Activated CD8-positive, alpha-beta T cell treated with anti-CD3 and anti-CD28 coated beads, Interleukin-2, amount 10 ng/mL, durations not matched to agents 7 days and 5 days (primary cell): ENCODE data around the gene HOPX. TPM values are rescaled to one million over a fixed set of nuclear protein-coding genes. Genes with fewer than 3 reads are reported as not detected.
"Not testable (repeated sequence)": the region's sequence is repeated elsewhere in the genome, so short reads cannot be mapped to it uniquely, and the experiment has no call there.

ENCODE experiments used
- ATAC-seq: fragments of 150-1000 bp; cut with Tn5 transposase; one replicate; pipeline ENCODE4 v1.10.0; 2021; ENCODE audit warnings: moderate library complexity
- CTCF ChIA-PET: fragments of 350-600 bp; sonication (Branson Sonifier 250); formaldehyde crosslinking; loops from one replicate; lab custom pipeline; 2021; ENCODE audit warnings: antibody characterized with exemption; lab: Charles Lee
- POLR2A ChIA-PET: fragments of 350-600 bp; sonication (Branson Sonifier 250); formaldehyde crosslinking; loops from one replicate; lab custom pipeline; 2021; ENCODE audit warnings: antibody characterized with exemption; lab: Charles Lee
- DNase-seq: peaks from one replicate; pipeline ENCODE4 v3.0.0-alpha.2; 2020
- H3K27ac Mint-ChIP-seq: one replicate; pipeline ENCODE4 v1.8.0; 2021; ENCODE audit warnings: mild to moderate bottlenecking, mixed read lengths
- H3K27me3 Mint-ChIP-seq: one replicate; pipeline ENCODE4 v1.8.0; 2021; ENCODE audit warnings: low read depth, mixed read lengths
- H3K36me3 Mint-ChIP-seq: one replicate; pipeline ENCODE4 v1.8.0; 2021; ENCODE audit warnings: low read depth, mixed read lengths
- H3K4me1 Mint-ChIP-seq: one replicate; pipeline ENCODE4 v1.8.0; 2021; ENCODE audit warnings: low read depth, mixed read lengths
- H3K4me3 Mint-ChIP-seq: one replicate; pipeline ENCODE4 v1.8.0; 2021; ENCODE audit warnings: mild to moderate bottlenecking, mixed read lengths
- H3K9me3 Mint-ChIP-seq: one replicate; pipeline ENCODE4 v1.8.0; 2022; ENCODE audit warnings: mixed read lengths; ENCODE audit not compliant: insufficient read depth
- total RNA-seq, 2 experiments: library from RNA; stranded (reverse); gene quantifications; one replicate each; pipeline ENCODE4 v1.2.3, GENCODE V29; 2021

HOPX gene
- total RNA-seq, 2 experiments from 2014 or later = 63.6 to 67.4 TPM

GRCh38 chr4:56618734-56619133, 62.4 kb downstream of the HOPX start:
- Mint-ChIP-seq H3K9me3 (peaks cover 3% of the 10 kb centered on the region), H3K36me3 (no peaks in the 10 kb centered on the region), H3K4me3 (no peak overlapping the region), H3K4me1 (no peaks in the 10 kb centered on the region), H3K27me3 (peaks cover 16% of the 10 kb centered on the region), H3K27ac (no peak overlapping the region)
- ChIA-PET CTCF (interaction anchor here (1.3 to 2.5 kb wide), 2 partner anchors 22 to 181 kb away, joined by 4 to 7 read pairs; no protein-coding TSS in a partner anchor), POLR2A (no interaction called here)
- DNase-seq (no peak), ATAC-seq (no peak)

DNA sequence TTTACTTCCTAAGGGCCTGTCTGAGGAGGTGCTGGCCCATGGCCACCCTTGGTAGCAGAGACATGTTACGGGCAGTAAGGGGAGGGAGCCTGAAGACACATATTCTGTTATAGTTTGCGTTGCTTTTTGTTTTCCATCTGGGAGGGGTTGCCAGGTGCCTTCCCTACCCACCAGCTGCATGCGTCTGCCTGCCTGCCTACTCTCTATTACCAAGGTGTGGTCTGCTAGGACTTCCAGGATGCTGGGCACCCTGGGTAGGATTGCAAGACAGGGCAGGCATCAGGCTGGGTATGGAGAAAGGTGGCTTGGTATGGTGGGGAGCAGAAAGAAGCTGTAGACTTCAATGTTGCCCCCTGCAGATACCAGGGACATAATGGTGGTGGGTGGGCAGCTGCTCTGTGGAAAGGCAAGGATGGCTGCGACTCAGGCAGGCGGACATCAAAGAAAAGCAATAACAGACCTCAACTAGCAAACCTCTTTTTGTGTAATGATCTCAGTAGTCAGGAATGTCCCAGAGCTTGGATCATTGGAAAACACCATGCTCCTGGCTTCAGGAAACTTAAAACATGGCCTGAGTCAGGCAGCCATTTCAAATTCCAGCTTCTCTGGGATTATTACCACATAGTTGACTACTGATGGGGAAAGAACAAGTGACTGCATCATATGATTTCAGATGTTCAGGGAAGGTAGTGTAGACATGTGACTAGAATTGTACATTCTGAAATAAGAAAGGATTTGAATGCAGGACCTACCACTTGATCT, 67.8 kb downstream of the HOPX start:
- ChIA-PET POLR2A (no interaction called here), CTCF (no interaction called here)
- DNase-seq (no peak), ATAC-seq (no peak)
- H3K4me3 Mint-ChIP-seq = no peak overlapping the region
- H3K9me3 Mint-ChIP-seq = no peaks in the 10 kb centered on the region
- H3K27me3 Mint-ChIP-seq = peaks cover 24% of the 10 kb centered on the region
- no peak overlapping the region for H3K27ac Mint-ChIP-seq
- H3K36me3 Mint-ChIP-seq = no peaks in the 10 kb centered on the region
- H3K4me1 Mint-ChIP-seq = peaks cover 8% of the 10 kb centered on the region

GRCh38 chr4:56612282-56612681, 68.8 kb downstream of the HOPX start:
- CTCF ChIA-PET = no interaction called here

GRCh38 chr4:56611501-56611900, 69.6 kb downstream of the HOPX start:
- Mint-ChIP-seq H3K9me3 (no peaks in the 10 kb centered on the region), H3K36me3 (no peaks in the 10 kb centered on the region), H3K27me3 (peaks cover 23% of the 10 kb centered on the region), H3K4me1 (peaks cover 8% of the 10 kb centered on the region), H3K4me3 (no peak overlapping the region), H3K27ac (no peak overlapping the region)
- ChIA-PET CTCF (interaction anchor here (1.0 kb wide), 1 partner anchor 35 kb away, joined by 3 read pairs; no protein-coding TSS in a partner anchor), POLR2A (no interaction called here)
- DNase-seq (no peak), ATAC-seq (no peak)

More at GRCh38 chr4:56612282-56612681, 68.8 kb downstream of the HOPX start:
- POLR2A ChIA-PET = no interaction called here
- H3K27me3 Mint-ChIP-seq = peaks cover 19% of the 10 kb centered on the region
- DNase-seq = no peak
- H3K36me3 Mint-ChIP-seq = no peaks in the 10 kb centered on the region
- H3K4me3 Mint-ChIP-seq = no peak overlapping the region
- H3K9me3 Mint-ChIP-seq = no peaks in the 10 kb centered on the region
- H3K4me1 Mint-ChIP-seq = peaks cover 8% of the 10 kb centered on the region
- ATAC-seq = no peak
- H3K27ac Mint-ChIP-seq = no peak overlapping the region

GRCh38 chr4:56610170-56610569, 70.9 kb downstream of the HOPX start:
- H3K27ac Mint-ChIP-seq, POLR2A ChIA-PET, ATAC-seq, H3K4me3 Mint-ChIP-seq, H3K9me3 Mint-ChIP-seq, H3K36me3 Mint-ChIP-seq, DNase-seq, H3K4me1 Mint-ChIP-seq, CTCF ChIA-PET: not testable (repeated sequence)
- peaks cover 22% of the 10 kb centered on the region for H3K27me3 Mint-ChIP-seq

DNA sequence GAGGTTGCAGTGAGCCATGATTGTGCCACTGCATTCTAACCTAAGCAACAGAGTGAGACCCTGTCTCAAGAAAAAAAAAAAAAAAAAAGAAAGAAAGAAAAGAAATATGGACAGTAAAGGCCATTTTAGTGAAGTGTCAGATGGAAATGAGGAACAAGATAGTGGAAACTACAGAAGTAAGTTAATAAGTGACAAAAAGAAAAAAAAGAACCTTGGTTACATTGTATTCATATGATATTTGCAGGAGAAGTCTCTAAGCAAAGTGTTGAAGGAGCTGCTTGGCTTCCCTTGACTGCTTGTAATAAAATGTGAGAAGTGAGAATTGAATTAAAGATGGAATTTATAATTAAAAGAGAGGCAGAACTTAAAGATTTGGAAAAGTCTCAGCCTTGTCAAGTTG, 73.2 kb downstream of the HOPX start:
- H3K4me1 Mint-ChIP-seq = peaks cover 8% of the 10 kb centered on the region
- no peaks in the 10 kb centered on the region for H3K9me3 Mint-ChIP-seq
- no peak overlapping the region for H3K4me3 Mint-ChIP-seq
- H3K27ac Mint-ChIP-seq = no peak overlapping the region
- no peaks in the 10 kb centered on the region for H3K36me3 Mint-ChIP-seq
- ChIA-PET CTCF (no interaction called here), POLR2A (no interaction called here)
- H3K27me3 Mint-ChIP-seq = peaks cover 33% of the 10 kb centered on the region
- no peak for ATAC-seq
- no peak for DNase-seq

- H3K36me3 Mint-ChIP-seq = no peaks in the 10 kb centered on the region
- H3K9me3 Mint-ChIP-seq = no peaks in the 10 kb centered on the region
- H3K27ac Mint-ChIP-seq = no peak overlapping the region
- ChIA-PET CTCF (no interaction called here), POLR2A (interaction anchor here (0.6 kb wide), 1 partner anchor 21 kb away, joined by 3 read pairs; no protein-coding TSS in a partner anchor)
- no peak for ATAC-seq
- peaks cover 32% of the 10 kb centered on the region for H3K27me3 Mint-ChIP-seq
- no peak overlapping the region for H3K4me3 Mint-ChIP-seq
- DNase-seq = no peak
- H3K4me1 Mint-ChIP-seq = peaks cover 3% of the 10 kb centered on the region
Observed at GRCh38 chr4:56606385-56606784, 74.7 kb downstream of the HOPX start.

GRCh38 chr4:56605464-56605863, 75.6 kb downstream of the HOPX start:
- H3K27me3 Mint-ChIP-seq = peaks cover 22% of the 10 kb centered on the region
- POLR2A ChIA-PET = interaction anchor here (0.6 kb wide), 1 partner anchor 61 kb away, joined by 7 read pairs; no protein-coding TSS in a partner anchor
- CTCF ChIA-PET, H3K27ac Mint-ChIP-seq, H3K4me1 Mint-ChIP-seq, ATAC-seq, DNase-seq, H3K4me3 Mint-ChIP-seq, H3K36me3 Mint-ChIP-seq, H3K9me3 Mint-ChIP-seq: not testable (repeated sequence)

- Mint-ChIP-seq H3K4me1 (no peaks in the 10 kb centered on the region), H3K9me3 (no peaks in the 10 kb centered on the region), H3K27me3 (peaks cover 20% of the 10 kb centered on the region), H3K27ac (no peak overlapping the region), H3K36me3 (no peaks in the 10 kb centered on the region), H3K4me3 (no peak overlapping the region)
- ChIA-PET POLR2A (no interaction called here), CTCF (interaction anchor here (0.6 kb wide), 1 partner anchor 78 kb away, joined by 3 read pairs; the partner anchor contains the start of gene HOPX)
- ATAC-seq (no peak), DNase-seq (no peak)
Observed at GRCh38 chr4:56603297-56603696, 77.8 kb downstream of the HOPX start.

Other genes with a start within 250 kb of the HOPX start
- gene PPAT, start 245.7 kb downstream of the HOPX start, total RNA-seq = 10 to 100 TPM; 29.0 to 32.5 TPM
- gene PAICS, start 245.0 kb downstream of the HOPX start, total RNA-seq = 100 to 1,000 TPM; 180 to 188 TPM
- gene SRP72, start 213.7 kb downstream of the HOPX start, total RNA-seq = 100 to 1,000 TPM; 131 to 132 TPM
- under 1 TPM; 0.16 to 0.18 TPM for gene ARL9, start 175.5 kb downstream of the HOPX start, total RNA-seq
- gene SPINK2, start 140.4 kb upstream of the HOPX start, total RNA-seq = 1 to 10 TPM; 5.7 to 9.4 TPM
- 10 to 100 TPM; 45.1 to 46.1 TPM for gene REST, start 226.6 kb upstream of the HOPX start, total RNA-seq